HFFc6 (cell line): Measurements from ENCODE around the gene SCTR. TPM values are rescaled to one million over a fixed set of nuclear protein-coding genes. Genes with fewer than 3 reads are reported as not detected.

Experiments
- DNase-seq: peaks from one replicate; pipeline ENCODE4 v3.0.0-alpha.2; 2018
- H3K27ac Mint-ChIP-seq: 2 replicates; pipeline ENCODE4 v1.8.0; 2020; ENCODE audit warnings: mild to moderate bottlenecking, mixed read lengths
- H3K27me3 Mint-ChIP-seq: 2 replicates; pipeline ENCODE4 v1.8.0; 2021; ENCODE audit warnings: mild to moderate bottlenecking, moderate library complexity, mixed read lengths; ENCODE audit not compliant: insufficient read depth
- H3K36me3 Mint-ChIP-seq: 2 replicates; pipeline ENCODE4 v1.8.0; 2021; ENCODE audit warnings: low read depth, mixed read lengths
- H3K4me1 Mint-ChIP-seq: 2 replicates; pipeline ENCODE4 v1.8.0; 2020; ENCODE audit warnings: low read depth, mixed read lengths
- H3K4me3 Mint-ChIP-seq: 2 replicates; pipeline ENCODE4 v1.8.0; 2020; ENCODE audit warnings: mild to moderate bottlenecking, moderate library complexity, mixed read lengths
- H3K9me3 Mint-ChIP-seq: 2 replicates; pipeline ENCODE4 v1.8.0; 2020; ENCODE audit warnings: mild to moderate bottlenecking, mixed read lengths
- total RNA-seq, 6 experiments: library from RNA; stranded (reverse); fragmentation: NEBNext Ultra II Directional; extraction: Animal tissue kit (Norgen Biotek cat#: 25700); gene quantifications; 2 replicates in 1 of 6; 3 replicates in 5 of 6; pipeline ENCODE4 v1.2.3, GENCODE V29; 2021
- TF ChIP-seq, protein P1 (sequence below): fragments of 200-600 bp; sonication (generic); IDR thresholded peaks from 2 replicates; pipeline ENCODE4 v1.5.0; 2021; ENCODE audit warnings: antibody characterized with exemption, mild to moderate bottlenecking

SCTR gene
- total RNA-seq, 6 experiments from 2014 or later, result not detected

DNA sequence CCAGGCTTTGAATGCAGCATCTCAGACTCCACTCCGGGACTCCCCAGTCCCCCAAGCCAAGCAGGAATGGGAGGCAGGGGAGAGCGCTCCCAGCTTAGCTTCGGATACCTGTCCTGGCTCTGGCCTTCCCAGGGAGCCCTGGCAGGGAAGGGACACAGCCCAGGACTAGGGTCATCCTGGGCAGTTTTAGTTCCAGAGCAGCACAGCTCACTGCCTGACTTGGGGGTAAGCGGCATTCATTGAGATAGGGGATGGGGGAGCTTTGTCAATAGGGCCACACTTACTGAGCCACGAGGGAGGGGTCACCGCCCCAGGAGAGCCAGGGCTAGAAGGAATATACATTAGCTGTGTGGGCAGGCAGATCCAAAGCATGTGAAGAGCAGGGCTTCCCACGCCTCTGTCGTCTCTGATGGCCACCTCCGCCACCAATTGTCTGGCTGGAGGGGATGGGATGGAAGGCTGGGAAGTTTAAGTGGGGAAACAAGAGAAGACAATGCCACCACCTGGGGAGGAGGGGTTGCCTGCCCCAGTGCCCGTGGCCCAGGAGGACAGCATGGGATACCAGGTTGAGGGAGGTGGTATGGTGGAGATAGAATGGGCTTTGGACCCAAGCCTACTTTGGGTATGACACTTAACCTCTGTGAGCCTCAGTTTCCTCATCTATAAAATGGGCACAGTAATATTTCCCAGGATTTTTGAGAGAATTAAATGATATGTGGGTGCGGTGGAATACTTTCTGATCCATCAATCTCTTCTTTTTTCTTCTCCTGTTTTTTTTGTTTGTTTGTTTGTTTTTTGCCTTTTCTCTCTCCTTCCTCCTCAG lies 40.2 kb downstream of the SCTR start:
- Mint-ChIP-seq H3K4me3 (no peak overlapping the region), H3K9me3 (no peaks in the 10 kb centered on the region), H3K36me3 (no peaks in the 10 kb centered on the region), H3K4me1 (no peaks in the 10 kb centered on the region), H3K27ac (no peak overlapping the region), H3K27me3 (peaks cover 23% of the 10 kb centered on the region)
- no peak for DNase-seq
- TF ChIP-seq, protein P1, sequence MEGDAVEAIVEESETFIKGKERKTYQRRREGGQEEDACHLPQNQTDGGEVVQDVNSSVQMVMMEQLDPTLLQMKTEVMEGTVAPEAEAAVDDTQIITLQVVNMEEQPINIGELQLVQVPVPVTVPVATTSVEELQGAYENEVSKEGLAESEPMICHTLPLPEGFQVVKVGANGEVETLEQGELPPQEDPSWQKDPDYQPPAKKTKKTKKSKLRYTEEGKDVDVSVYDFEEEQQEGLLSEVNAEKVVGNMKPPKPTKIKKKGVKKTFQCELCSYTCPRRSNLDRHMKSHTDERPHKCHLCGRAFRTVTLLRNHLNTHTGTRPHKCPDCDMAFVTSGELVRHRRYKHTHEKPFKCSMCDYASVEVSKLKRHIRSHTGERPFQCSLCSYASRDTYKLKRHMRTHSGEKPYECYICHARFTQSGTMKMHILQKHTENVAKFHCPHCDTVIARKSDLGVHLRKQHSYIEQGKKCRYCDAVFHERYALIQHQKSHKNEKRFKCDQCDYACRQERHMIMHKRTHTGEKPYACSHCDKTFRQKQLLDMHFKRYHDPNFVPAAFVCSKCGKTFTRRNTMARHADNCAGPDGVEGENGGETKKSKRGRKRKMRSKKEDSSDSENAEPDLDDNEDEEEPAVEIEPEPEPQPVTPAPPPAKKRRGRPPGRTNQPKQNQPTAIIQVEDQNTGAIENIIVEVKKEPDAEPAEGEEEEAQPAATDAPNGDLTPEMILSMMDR, result no peak

DNA sequence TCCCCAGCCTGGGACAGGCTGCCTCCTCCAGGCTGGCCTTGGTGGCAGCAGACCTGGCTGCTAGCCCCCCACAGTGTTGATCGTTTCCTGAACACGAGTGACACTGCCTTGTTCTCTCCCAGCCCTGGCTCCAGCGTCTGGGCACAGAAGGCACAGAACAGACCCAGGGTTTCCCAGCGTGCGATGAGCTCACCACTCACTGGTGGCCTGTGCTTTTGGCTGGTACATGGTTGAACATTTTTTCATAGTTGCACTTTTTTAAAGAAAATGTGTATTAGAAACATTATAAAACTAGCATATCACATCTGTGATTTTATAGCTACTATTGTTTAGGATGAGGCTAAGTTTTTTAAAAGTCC lies 40.9 kb downstream of the SCTR start:
- peaks cover 25% of the 10 kb centered on the region for H3K27me3 Mint-ChIP-seq

DNA sequence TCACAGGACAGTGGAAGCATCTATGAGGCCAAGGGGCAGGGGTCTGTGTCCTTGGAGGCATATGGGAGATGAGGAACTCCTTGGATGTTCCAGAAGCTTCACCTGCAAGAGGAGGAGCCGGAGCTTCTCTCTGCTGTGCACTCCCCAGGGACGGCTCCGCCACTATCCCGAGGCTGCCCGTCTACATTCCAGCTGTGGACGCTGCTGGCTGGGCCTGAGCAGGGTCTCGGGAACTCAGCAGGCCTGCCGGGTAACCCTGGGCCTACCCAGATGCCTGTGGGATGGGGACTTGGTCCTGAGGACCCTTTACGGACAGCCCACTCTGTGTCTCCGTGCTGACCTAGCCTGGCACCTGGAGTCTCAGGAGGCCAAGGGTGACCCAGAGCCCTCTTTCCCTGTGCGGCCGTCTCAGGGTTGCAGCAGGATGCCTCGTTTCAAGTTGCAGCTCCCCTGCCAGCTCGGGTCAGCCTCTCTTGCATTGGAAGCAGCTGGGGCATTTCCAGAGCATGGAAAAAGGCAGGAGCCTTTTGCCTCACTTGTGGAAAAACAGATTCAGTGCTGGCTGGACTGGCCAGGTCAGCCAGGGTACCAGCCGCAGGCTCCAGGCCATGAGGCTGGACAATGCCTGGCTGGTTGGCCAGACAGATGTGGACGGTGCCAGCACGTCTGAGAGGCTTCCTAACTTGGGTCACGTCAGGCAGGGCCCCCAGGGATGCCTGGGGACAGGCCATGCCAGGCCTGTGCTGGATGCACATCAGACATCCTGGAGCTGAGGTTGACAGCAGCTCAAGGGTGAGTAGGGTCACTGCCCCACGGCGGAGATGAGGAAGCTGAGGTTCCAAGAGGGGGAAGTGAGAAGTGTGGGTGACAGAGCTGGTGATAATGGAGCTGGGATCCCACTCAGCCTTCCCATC lies 41.5 kb downstream of the SCTR start:
- H3K27ac Mint-ChIP-seq, result no peak overlapping the region
- H3K4me1 Mint-ChIP-seq, result no peaks in the 10 kb centered on the region
- no peak for DNase-seq
- H3K36me3 Mint-ChIP-seq, result no peaks in the 10 kb centered on the region
- H3K4me3 Mint-ChIP-seq, result no peak overlapping the region
- H3K9me3 Mint-ChIP-seq, result no peaks in the 10 kb centered on the region
- TF ChIP-seq, protein P1, result no peak
- H3K27me3 Mint-ChIP-seq, result peaks cover 31% of the 10 kb centered on the region

More for the DNA sequence above, 40.9 kb downstream of the SCTR start:
- Mint-ChIP-seq H3K4me1 (no peaks in the 10 kb centered on the region), H3K9me3 (no peaks in the 10 kb centered on the region), H3K36me3 (no peaks in the 10 kb centered on the region), H3K27ac (no peak overlapping the region), H3K4me3 (no peak overlapping the region)
- no peak for DNase-seq
- TF ChIP-seq, protein P1, result no peak

DNA sequence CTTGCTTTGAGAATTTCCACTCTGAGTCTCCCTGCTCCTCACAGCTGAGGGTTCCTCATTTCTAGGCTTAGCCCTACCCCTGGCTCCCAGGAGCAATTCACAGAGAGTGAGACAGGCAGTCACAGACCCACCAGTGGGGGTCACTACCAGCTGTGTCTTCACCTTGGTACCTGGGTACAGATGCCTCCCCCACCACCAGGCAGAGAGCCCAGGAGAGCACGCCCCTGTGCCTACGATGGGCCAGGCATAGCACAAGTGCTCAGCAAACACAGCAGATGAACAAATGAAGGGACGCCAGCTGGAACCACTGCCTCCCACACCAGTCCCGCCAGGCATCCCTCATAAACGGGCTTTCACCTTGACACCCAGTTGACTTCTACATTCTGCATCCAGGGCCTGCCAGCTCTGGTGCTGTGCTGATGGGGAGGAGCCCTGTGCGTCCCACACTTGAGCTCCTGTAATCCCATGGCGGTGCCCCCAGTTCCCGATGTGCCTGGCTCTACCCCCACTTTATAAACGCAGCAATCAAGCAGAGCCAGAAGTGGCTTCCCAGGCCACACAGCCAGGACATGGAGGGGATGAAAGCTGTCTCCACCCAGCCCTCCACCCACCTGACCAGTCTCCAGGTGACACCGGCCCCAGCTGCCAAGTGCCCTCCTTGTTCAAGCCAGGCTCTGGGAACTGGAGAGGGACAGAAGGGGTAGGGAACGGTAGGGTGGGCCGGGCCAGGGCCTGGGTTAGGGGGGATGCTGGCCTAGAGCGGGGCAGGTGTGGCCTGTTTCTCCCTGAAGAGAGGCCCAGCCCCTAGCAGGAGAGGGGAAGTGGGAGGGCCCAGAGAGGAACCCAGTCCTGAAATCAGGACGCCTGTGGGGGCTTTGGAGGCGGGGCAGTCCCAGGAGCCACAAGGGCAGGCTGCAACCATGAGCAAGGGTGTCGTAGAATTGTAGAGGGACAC lies 42.5 kb downstream of the SCTR start:
- Mint-ChIP-seq H3K4me3 (no peak overlapping the region), H3K36me3 (no peaks in the 10 kb centered on the region), H3K9me3 (no peaks in the 10 kb centered on the region), H3K27me3 (peaks cover 36% of the 10 kb centered on the region), H3K4me1 (no peaks in the 10 kb centered on the region), H3K27ac (no peak overlapping the region)
- DNase-seq, result no peak
- TF ChIP-seq, protein P1, result no peak

DNA sequence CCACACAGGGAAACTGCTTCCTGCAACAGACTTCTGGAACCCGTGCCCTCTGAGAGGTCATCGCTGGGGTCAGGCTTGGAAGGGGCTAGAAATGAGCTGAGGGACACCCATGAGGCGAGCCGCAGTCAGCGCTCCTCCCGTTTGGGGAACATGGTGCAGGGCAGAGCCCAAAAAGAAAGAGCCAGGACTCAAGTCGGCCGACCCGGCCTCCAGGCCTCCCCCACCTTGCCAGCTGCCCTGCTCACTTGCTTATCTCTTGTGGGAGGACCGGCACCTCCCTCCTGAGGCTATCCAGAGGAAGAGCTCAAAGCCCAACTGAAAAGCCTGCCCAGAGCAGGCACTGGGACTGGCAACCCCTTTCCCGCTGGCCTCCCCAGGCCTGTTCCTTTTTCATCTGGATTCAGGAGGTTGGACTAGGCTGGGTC lies 43.6 kb downstream of the SCTR start:
- Mint-ChIP-seq H3K9me3 (no peaks in the 10 kb centered on the region), H3K36me3 (no peaks in the 10 kb centered on the region), H3K4me1 (no peaks in the 10 kb centered on the region), H3K4me3 (no peak overlapping the region), H3K27ac (no peak overlapping the region), H3K27me3 (peaks cover 33% of the 10 kb centered on the region)
- DNase-seq, result no peak
- TF ChIP-seq, protein P1, result no peak
